HCT116 (cell line): ENCODE data around the gene ESYT3. TPM values are rescaled to one million over a fixed set of nuclear protein-coding genes. Genes with fewer than 3 reads are reported as not detected.

Experiments
- EZH2 ChIP-seq: fragments of 200-600 bp; sonication (generic); IDR thresholded peaks from 2 replicates; pipeline ENCODE4 v1.6.1; 2017; ENCODE audit warnings: antibody characterized with exemption, mixed run types
- POLR2A ChIP-seq: IDR thresholded peaks from 2 replicates; pipeline ENCODE4 v1.7.0; 2011; ENCODE audit warnings: borderline replicate concordance; ENCODE audit not compliant: insufficient read depth, insufficient read length; ENCODE audit errors: extremely low read depth
- POLR2AphosphoS5 ChIP-seq: IDR thresholded peaks from 2 replicates; pipeline ENCODE4 v1.6.1; 2011; ENCODE audit warnings: mild to moderate bottlenecking, low read depth, low read length, moderate library complexity
- REST ChIP-seq: IDR thresholded peaks from 2 replicates; pipeline ENCODE4 v1.6.1; 2012; ENCODE audit warnings: low read depth
- SIN3A ChIP-seq: IDR thresholded peaks from 2 replicates; pipeline ENCODE4 v1.6.1; 2012; ENCODE audit warnings: low read depth
- SP1 ChIP-seq: IDR thresholded peaks from 2 replicates; pipeline ENCODE4 v1.6.1; 2012; ENCODE audit warnings: low read depth
- TCF7L2 ChIP-seq: IDR thresholded peaks from 2 replicates; pipeline ENCODE4 v1.7.0; 2011; ENCODE audit warnings: borderline replicate concordance, inconsistent platforms; ENCODE audit not compliant: insufficient read depth, insufficient read length; ENCODE audit errors: extremely low read depth
- YY1 ChIP-seq: IDR thresholded peaks from 2 replicates; pipeline ENCODE4 v1.6.1; 2011; ENCODE audit warnings: low read length, low read depth, moderate library complexity, mild to moderate bottlenecking; ENCODE audit not compliant: insufficient replicate concordance; ENCODE audit errors: extremely low read depth
- ZBTB33 ChIP-seq: IDR thresholded peaks from 2 replicates; pipeline ENCODE4 v1.6.1; 2011; ENCODE audit warnings: mild to moderate bottlenecking, low read length, moderate library complexity; ENCODE audit not compliant: insufficient replicate concordance; ENCODE audit errors: extremely low read depth
- ZNF274 ChIP-seq: fragments of 200-500 bp; sonication (Bioruptor generic); IDR thresholded peaks from 2 replicates; pipeline ENCODE4 v1.6.1; 2014; ENCODE audit warnings: mild to moderate bottlenecking, low read depth, low read length, inconsistent platforms
- total RNA-seq: library from RNA; stranded (reverse); gene quantifications from one replicate; pipeline ENCODE4 v1.2.1, GENCODE V29; 2021; ENCODE audit not compliant: unreplicated experiment

Gene ESYT3
- total RNA-seq, 1 experiment from 2014 or later = 0.05 TPM

GRCh38 chr3:138389841-138390581, 44.4 kb upstream of the ESYT3 start (continued):
- TF ChIP-seq REST (no peak), POLR2A (no peak), SIN3A (peak; percentile 20; the same call in 1 of the 2 replicates), POLR2AphosphoS5 (no peak), TCF7L2 (no peak), YY1 (no peak), ZBTB33 (no peak), ZNF274 (no peak), SP1 (peak; percentile 84), EZH2 (no peak)
